ENCODE results near the gene OTUD7B.
"Not testable (repeated sequence)": the region's sequence is repeated elsewhere in the genome, so short reads cannot be mapped to it uniquely, and the experiment has no call there.

The OTUD7B gene

GRCh38 chr1:149957548-149957947 is 53.0 kb downstream of the OTUD7B start:
- Histone ChIP-seq H3K36me3 (ENCODE audit: control insufficient read depth, insufficient read depth, low read length) (peaks cover 40% of the 10 kb centered on the region), H3K9me3 (ENCODE audit: control insufficient read depth, insufficient read depth, low read depth, low read length) (peaks cover 20% of the 10 kb centered on the region)
- H3K27me3 ChIP-seq (ENCODE audit: control insufficient read depth, insufficient read depth, low read length); H3K4me3 ChIP-seq (ENCODE audit: low read depth, low read length); H3K9ac ChIP-seq (ENCODE audit: low read length); H3K4me1 ChIP-seq (ENCODE audit: control insufficient read depth, insufficient read depth, low read length); H3K27ac ChIP-seq (ENCODE audit: low read depth, low read length): not testable (repeated sequence)

DNA sequence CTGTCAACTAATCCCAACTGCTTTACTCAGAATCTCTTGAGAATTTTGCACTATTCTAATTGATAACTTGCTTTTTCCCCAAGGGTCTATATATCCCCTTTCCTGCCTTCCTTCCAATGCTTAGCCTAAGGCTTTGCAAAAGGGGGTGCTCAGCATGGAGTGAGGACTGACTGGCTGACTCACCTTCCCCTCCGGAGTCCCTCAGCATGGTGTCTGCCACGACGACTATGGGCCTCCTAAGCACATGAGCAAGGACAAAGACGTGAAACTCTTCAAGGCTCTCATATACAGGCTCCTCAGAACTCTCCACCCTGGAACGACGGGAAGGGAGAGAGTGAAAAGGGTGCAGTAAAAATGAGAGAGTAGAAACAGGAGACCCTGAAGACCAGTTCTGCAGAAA is 60.6 kb downstream of the OTUD7B start:
- Histone ChIP-seq H3K27me3 (ENCODE audit: control insufficient read depth, insufficient read depth, low read length) (no peaks in the 10 kb centered on the region), H3K4me3 (ENCODE audit: low read depth, low read length) (no peak overlapping the region), H3K36me3 (ENCODE audit: control insufficient read depth, insufficient read depth, low read length) (peaks cover 48% of the 10 kb centered on the region), H3K27ac (ENCODE audit: low read depth, low read length) (no peak overlapping the region), H3K4me1 (ENCODE audit: control insufficient read depth, insufficient read depth, low read length) (no peaks in the 10 kb centered on the region), H3K9me3 (ENCODE audit: control insufficient read depth, insufficient read depth, low read depth, low read length) (no peaks in the 10 kb centered on the region), H3K9ac (ENCODE audit: low read length) (no peak overlapping the region)

DNA sequence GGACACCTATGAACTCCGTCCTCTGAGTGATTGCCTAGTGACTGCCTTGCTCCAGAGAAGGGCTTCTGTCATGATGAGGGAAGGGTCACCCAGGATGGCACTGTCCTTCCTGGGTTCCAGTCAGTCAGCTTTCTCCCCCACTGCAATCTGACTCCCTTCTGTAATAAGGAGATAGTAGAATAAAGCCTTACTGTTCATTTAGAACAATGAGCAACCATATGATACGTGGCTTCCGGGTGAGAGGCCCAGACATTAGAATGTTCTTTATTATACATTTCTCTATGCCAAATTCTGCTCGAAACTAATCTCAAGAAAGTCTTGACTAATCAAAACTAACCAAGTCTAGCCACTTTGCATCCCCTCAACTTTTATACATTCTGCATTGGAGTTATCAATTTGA is 65.3 kb downstream of the OTUD7B start:
- no peak overlapping the region for H3K27ac ChIP-seq (ENCODE audit: low read depth, low read length)
- H3K9me3 ChIP-seq (ENCODE audit: control insufficient read depth, insufficient read depth, low read depth, low read length), result no peaks in the 10 kb centered on the region
- H3K9ac ChIP-seq (ENCODE audit: low read length), result no peak overlapping the region
- no peaks in the 10 kb centered on the region for H3K27me3 ChIP-seq (ENCODE audit: control insufficient read depth, insufficient read depth, low read length)
- H3K4me3 ChIP-seq (ENCODE audit: low read depth, low read length), result no peak overlapping the region
- H3K36me3 ChIP-seq (ENCODE audit: control insufficient read depth, insufficient read depth, low read length), result peaks cover 54% of the 10 kb centered on the region
- peaks cover 13% of the 10 kb centered on the region; the same call in 1 of the 2 replicates for H3K4me1 ChIP-seq (ENCODE audit: control insufficient read depth, insufficient read depth, low read length)

DNA sequence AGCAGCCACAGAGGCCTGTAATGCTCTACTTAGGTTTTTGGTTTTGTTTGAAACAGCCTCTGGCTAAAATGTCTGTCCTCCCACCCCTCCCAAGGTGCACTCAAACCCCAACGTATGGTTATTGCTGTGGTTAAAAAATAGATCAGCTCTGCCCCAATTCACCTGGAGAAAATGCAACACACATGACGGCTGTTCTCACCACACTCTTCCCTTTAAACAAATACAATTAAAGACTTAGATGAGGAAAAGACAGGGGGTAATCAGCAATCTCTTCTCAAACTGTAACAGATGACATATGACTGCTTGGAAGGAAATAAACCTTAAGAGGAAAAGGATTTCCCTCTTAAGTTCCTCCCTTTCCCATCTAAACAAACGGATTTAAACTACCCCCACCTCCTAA is 67.6 kb downstream of the OTUD7B start:
- Histone ChIP-seq H3K4me1 (ENCODE audit: control insufficient read depth, insufficient read depth, low read length) (peaks cover 26% of the 10 kb centered on the region), H3K27ac (ENCODE audit: low read depth, low read length) (no peak overlapping the region), H3K36me3 (ENCODE audit: control insufficient read depth, insufficient read depth, low read length) (peaks cover 32% of the 10 kb centered on the region), H3K9me3 (ENCODE audit: control insufficient read depth, insufficient read depth, low read depth, low read length) (no peaks in the 10 kb centered on the region), H3K27me3 (ENCODE audit: control insufficient read depth, insufficient read depth, low read length) (no peaks in the 10 kb centered on the region), H3K4me3 (ENCODE audit: low read depth, low read length) (no peak overlapping the region), H3K9ac (ENCODE audit: low read length) (no peak overlapping the region)

GRCh38 chr1:149942207-149942606 is 68.3 kb downstream of the OTUD7B start:
- Histone ChIP-seq H3K9me3 (ENCODE audit: control insufficient read depth, insufficient read depth, low read depth, low read length) (no peaks in the 10 kb centered on the region), H3K9ac (ENCODE audit: low read length) (no peak overlapping the region), H3K36me3 (ENCODE audit: control insufficient read depth, insufficient read depth, low read length) (peaks cover 27% of the 10 kb centered on the region), H3K27me3 (ENCODE audit: control insufficient read depth, insufficient read depth, low read length) (no peaks in the 10 kb centered on the region), H3K27ac (ENCODE audit: low read depth, low read length) (no peak overlapping the region), H3K4me1 (ENCODE audit: control insufficient read depth, insufficient read depth, low read length) (peaks cover 32% of the 10 kb centered on the region), H3K4me3 (ENCODE audit: low read depth, low read length) (no peak overlapping the region)

DNA sequence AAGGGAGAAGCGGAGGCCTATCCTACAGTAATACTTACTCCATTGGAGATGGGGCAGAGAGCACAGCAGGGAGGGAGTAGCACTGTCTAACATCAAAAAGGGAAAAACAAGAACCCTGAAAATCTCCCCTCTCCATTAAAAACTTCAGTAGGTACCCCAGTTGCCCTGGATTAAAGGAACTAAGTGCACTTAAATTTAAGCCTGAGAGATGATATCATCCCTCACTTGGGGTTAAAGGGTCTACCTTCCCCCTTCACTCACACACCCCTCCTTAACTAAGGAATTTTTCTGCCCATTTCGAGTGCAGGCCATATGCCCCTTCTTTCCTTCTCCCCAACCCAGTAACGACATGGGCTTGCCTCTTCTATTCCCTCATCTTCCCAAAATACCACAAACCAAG is 70.1 kb downstream of the OTUD7B start:
- Histone ChIP-seq H3K9me3 (ENCODE audit: control insufficient read depth, insufficient read depth, low read depth, low read length) (no peaks in the 10 kb centered on the region), H3K4me1 (ENCODE audit: control insufficient read depth, insufficient read depth, low read length) (peaks cover 44% of the 10 kb centered on the region), H3K36me3 (ENCODE audit: control insufficient read depth, insufficient read depth, low read length) (peaks cover 16% of the 10 kb centered on the region), H3K27ac (ENCODE audit: low read depth, low read length) (no peak overlapping the region), H3K9ac (ENCODE audit: low read length) (no peak overlapping the region), H3K4me3 (ENCODE audit: low read depth, low read length) (no peak overlapping the region), H3K27me3 (ENCODE audit: control insufficient read depth, insufficient read depth, low read length) (no peaks in the 10 kb centered on the region)

- Histone ChIP-seq H3K4me3 (ENCODE audit: low read depth, low read length) (peak overlapping the region; percentile 38), H3K27ac (ENCODE audit: low read depth, low read length) (peak overlapping the region; percentile 80; the same call in 1 of the 2 replicates), H3K4me1 (ENCODE audit: control insufficient read depth, insufficient read depth, low read length) (peaks cover 44% of the 10 kb centered on the region), H3K9ac (ENCODE audit: low read length) (peak overlapping the region; percentile 63)
- H3K27me3 ChIP-seq (ENCODE audit: control insufficient read depth, insufficient read depth, low read length); H3K9me3 ChIP-seq (ENCODE audit: control insufficient read depth, insufficient read depth, low read depth, low read length); H3K36me3 ChIP-seq (ENCODE audit: control insufficient read depth, insufficient read depth, low read length): not testable (repeated sequence)
These were observed 71.9 kb downstream of the OTUD7B start for GRCh38 chr1:149938668-149939003.

DNA sequence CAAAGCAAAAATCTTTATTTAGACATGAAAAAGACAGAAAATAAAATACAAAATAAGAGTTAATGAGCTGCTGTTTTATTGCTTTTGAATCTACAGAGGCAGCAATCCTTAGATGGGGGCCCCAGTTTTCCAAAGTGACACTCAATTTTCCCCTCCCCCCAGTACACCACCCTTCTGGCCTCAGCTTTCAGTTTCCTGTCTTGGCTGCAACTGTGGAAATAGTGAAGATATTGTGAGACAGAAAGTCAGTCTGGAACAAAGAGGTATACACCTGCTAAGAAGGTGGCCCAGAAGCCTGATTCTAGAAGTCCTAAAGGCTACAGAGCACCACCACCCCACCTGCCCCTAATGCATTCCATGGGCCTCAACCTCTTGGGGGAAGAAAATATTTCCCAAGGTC is 72.8 kb downstream of the OTUD7B start:
- no peaks in the 10 kb centered on the region for H3K9me3 ChIP-seq (ENCODE audit: control insufficient read depth, insufficient read depth, low read depth, low read length)
- H3K4me3 ChIP-seq (ENCODE audit: low read depth, low read length), result peak overlapping the region; percentile 61; the same call in 1 of the 2 replicates
- H3K27ac ChIP-seq (ENCODE audit: low read depth, low read length), result no peak overlapping the region
- H3K9ac ChIP-seq (ENCODE audit: low read length), result no peak overlapping the region
- H3K4me1 ChIP-seq (ENCODE audit: control insufficient read depth, insufficient read depth, low read length), result peaks cover 41% of the 10 kb centered on the region
- H3K27me3 ChIP-seq (ENCODE audit: control insufficient read depth, insufficient read depth, low read length), result no peaks in the 10 kb centered on the region
- no peaks in the 10 kb centered on the region; the same call in 1 of the 2 replicates for H3K36me3 ChIP-seq (ENCODE audit: control insufficient read depth, insufficient read depth, low read length)

DNA sequence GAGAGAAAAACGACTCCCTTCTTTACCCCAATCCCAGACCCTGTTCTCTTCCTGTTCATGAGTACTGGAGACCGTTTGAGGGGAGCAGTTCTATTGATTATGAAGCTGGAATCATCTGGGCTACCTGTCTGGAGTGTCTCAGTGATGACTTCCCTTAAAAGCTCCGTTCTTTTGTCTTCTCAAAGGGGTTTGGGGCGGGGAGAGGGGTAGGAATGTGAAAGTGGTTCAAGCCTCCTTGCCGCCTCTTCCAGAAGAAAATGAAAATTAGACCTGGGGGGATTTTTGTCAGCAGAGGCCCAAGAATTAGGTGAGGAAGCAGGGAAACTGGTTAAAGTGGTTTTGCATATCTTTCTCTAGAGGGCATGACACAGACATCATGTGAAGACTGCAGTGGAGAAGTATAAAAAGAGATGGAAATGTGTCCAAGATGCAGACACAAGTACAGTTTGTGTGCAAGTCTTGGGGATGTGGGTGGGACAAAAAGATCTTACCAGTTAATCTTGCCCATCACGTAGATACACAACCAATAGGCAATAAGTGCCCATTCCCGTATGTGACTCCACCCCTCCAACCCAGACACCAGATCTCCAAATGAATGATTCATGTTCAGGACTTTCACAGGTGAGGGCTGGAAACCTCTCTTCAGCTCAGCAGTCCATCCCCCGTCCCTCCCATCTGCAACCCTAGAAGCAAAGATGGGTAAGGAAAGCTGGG is 73.4 kb downstream of the OTUD7B start:
- H3K27ac ChIP-seq (ENCODE audit: low read depth, low read length), result no peak overlapping the region; the same call in 1 of the 2 replicates
- H3K9ac ChIP-seq (ENCODE audit: low read length), result peak overlapping the region; percentile 35
- H3K27me3 ChIP-seq (ENCODE audit: control insufficient read depth, insufficient read depth, low read length), result no peaks in the 10 kb centered on the region
- peak overlapping the region; percentile 61 for H3K4me3 ChIP-seq (ENCODE audit: low read depth, low read length)
- no peaks in the 10 kb centered on the region; the same call in 1 of the 2 replicates for H3K36me3 ChIP-seq (ENCODE audit: control insufficient read depth, insufficient read depth, low read length)
- H3K4me1 ChIP-seq (ENCODE audit: control insufficient read depth, insufficient read depth, low read length), result peaks cover 41% of the 10 kb centered on the region
- H3K9me3 ChIP-seq (ENCODE audit: control insufficient read depth, insufficient read depth, low read depth, low read length), result no peaks in the 10 kb centered on the region

DNA sequence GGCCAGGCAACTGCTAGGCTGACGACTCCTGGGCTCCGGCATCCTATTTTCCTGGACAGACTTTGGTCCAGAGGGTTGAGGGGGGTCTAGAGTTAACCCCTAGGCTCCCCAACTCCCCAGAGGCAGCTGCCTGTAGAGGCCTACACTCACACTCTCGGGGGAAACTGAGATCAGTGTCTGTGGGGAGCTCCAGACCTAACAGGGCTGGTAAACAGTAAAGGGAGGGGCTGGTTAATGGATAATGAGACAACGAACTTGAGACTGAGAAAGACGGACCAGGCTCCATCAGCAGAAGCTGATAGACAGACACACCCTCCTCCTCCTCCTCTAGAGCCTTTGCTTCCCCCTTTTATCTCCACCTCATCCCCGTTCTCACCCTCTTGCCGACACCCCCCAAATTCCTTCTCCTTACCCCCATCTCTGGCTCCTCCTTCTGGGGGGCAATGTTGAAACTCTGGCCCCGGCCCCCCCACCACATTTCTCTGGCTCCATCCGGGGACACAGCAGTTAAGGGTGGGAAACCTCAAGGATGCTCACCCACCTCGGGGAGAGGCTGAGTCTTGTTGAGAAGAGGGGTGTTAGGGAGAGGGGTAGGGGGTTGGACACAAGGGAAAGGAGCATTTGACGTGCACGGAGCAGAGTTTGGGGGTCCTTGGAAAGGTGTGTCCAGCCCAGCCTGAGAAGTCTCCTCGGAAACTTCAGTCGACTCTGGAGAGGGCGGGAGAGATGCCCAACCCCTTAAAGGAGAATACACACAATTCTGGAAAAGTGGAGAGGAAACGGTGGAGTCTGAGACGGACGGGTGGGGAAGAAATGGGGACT is 74.1 kb downstream of the OTUD7B start, which contains the start of gene MTMR11:
TSS of gene MTMR11 (minus strand) at position 710 of the 822 bp plus-strand sequence. CDS start at position 478, 232 bp downstream.
- Histone ChIP-seq H3K4me1 (ENCODE audit: control insufficient read depth, insufficient read depth, low read length) (peaks cover 36% of the 10 kb centered on the region), H3K27me3 (ENCODE audit: control insufficient read depth, insufficient read depth, low read length) (no peaks in the 10 kb centered on the region), H3K36me3 (ENCODE audit: control insufficient read depth, insufficient read depth, low read length) (no peaks in the 10 kb centered on the region; the same call in 1 of the 2 replicates), H3K9ac (ENCODE audit: low read length) (peak within 1 kb of the TSS; percentile 35), H3K27ac (ENCODE audit: low read depth, low read length) (no peak within 1 kb of the TSS; the same call in 1 of the 2 replicates), H3K9me3 (ENCODE audit: control insufficient read depth, insufficient read depth, low read depth, low read length) (no peaks in the 10 kb centered on the region), H3K4me3 (ENCODE audit: low read depth, low read length) (peak within 1 kb of the TSS; percentile 61)

DNA sequence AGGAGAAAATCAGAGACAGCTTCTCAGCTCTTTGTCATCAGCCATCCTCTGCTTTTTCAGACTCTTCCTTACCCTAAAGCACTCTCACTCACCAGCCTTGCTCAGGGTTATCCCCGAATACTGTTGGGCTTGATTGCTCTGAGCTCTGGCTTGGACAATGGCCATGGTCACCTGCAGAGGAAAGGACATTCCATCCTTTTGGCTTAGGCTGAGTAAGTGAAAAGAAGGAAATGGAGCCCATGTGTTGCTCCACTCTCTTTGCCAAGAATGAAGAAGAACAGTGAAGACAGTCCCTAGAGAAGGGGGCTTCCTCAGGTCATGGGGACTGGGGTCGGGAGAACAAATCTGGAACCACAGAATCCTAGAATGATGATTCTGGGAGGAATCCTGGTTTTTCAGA is 76.2 kb downstream of the OTUD7B start:
- peaks cover 24% of the 10 kb centered on the region for H3K4me1 ChIP-seq (ENCODE audit: control insufficient read depth, insufficient read depth, low read length)
- no peak overlapping the region for H3K27ac ChIP-seq (ENCODE audit: low read depth, low read length)
- no peaks in the 10 kb centered on the region for H3K27me3 ChIP-seq (ENCODE audit: control insufficient read depth, insufficient read depth, low read length)
- no peak overlapping the region for H3K9ac ChIP-seq (ENCODE audit: low read length)
- no peak overlapping the region for H3K4me3 ChIP-seq (ENCODE audit: low read depth, low read length)
- H3K36me3 ChIP-seq (ENCODE audit: control insufficient read depth, insufficient read depth, low read length), result no peaks in the 10 kb centered on the region; the same call in 1 of the 2 replicates
- no peaks in the 10 kb centered on the region for H3K9me3 ChIP-seq (ENCODE audit: control insufficient read depth, insufficient read depth, low read depth, low read length)
